OCI-M2 (cell line): ENCODE data around the gene ATP5F1E.
A peak's percentile ranks its signal among the peaks of the same experiment; 100 is the strongest.

Experiments
- DNase-seq: peaks from one replicate; lab custom pipeline; 2025; ENCODE audit not compliant: unreplicated experiment; lab: John Stamatoyannopoulos, UW

The ATP5F1E gene

DNA sequence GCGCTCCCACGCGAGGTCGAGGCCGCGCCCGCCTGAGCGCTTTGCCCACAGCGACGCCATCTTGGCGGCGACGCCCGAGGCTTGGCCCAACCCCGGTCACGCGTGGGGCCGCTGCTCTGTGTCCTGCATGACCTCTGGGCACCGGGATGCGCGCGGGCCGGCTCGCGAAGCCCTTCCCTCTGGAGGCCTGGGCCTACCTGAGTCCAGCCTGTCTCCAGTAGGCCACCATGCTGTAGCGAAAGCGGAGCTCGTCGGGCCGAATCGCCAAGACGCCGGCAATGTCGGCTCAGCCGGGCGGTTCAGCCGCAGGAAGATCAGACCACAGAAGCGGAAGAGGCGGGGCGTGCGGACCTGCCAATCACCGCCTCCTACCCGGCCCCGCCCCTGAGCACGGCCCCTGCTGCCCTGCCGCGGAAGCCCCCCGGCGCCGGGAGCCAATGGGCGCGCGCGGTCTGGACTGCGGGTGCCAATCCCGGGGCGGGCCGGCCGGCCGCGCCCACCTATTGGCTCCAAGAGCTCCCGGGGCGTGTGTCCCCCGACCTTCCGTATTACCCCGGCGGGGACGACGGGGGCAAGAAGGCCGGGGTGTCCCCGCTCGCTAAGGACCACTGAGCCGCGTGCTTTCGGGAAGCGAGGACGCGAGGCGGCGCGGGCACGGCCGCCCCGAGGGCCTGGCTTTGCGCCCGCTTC lies at the start of gene ATP5F1E:
ATP5F1E (minus strand) TSS at position 313 of the 690 bp plus-strand sequence; CDS start at position 229, 84 bp downstream.
- peak; percentile 89 for DNase-seq

DNA sequence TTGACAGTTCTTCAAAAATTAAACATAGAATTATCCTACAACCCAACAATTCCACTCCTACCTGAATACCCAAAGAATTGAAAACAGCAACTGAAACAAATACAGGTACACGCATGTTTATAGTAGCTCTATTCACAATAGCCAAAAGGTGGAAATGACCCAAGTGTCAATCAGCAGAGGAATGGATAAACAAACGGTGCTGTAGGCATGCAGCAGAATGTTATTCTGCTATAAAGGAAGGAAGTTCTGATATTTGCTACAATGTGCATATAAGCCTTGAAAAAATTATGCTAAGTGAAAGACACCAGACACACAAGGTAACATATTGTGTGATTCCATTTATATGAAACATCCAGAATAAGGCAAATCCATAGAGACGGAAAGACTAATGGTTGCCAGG lies 48.9 kb upstream of the ATP5F1E start:
- DNase-seq, result no peak

DNA sequence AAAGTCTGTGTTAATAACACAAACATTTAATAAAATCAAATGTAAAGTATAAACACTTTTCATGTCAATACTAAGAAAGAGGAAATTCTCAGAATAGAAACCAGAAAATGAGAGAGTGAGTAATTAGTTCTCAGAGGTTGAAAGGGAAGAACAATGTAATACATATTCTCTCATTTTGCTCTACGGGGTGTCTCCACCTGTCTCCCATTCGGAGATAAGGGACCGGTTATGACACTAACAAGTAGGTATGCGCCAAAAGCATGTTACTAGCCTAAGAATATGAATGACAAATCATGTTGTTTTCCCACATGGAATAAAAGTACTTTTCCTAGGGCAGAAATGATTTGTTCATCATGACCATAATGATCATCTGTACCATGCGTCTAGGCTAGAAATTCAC lies 46.1 kb upstream of the ATP5F1E start:
- no peak for DNase-seq

DNA sequence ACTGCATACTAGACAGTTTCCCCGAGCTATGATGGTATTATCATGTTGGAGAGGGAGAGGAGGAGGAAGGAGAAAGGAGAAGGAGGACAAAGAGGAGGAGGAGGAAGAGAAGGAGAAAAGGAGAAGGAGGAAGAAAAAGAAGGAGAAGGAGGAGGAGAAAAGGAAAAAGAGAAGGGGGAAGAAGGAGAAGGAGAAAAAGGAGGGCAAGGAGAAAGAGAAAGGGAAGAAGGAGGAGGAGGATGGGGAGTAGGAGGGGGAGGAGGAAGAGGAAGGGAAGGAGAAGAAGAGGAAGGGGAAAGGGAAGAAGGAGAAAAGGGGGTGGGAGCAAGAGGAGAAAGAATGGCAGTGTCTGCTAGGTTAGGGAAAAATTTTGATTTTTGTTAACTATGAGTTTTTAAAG lies 45.6 kb upstream of the ATP5F1E start:
- DNase-seq, result no peak

DNA sequence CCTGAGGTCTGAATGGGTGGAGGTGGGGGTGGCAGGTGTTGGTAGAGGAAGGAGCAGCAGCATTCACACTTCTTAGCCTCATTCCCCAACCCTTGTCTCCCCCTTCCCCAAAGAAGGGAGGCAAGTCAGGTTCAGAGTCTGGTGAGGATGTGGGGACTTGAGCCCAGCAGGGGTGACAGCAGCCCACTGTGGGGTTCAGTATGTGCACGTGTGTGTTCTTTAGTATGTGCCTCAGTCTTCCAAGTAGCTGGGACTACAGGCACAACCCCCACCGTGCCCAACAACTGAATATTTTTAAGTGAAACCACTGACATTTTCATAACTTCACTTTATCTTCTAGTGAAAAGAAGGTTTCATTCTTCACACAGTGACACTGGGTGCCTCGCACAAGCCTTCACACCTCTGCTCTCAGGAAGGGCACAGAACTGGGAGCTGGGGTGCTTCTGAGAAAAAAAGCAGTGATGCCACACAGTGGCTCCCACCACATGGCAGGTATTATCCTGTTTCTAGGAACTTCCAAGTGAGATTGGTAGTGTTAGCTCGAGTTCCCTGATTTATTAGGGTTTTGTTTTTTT lies 43.9 kb upstream of the ATP5F1E start:
- no peak for DNase-seq

DNA sequence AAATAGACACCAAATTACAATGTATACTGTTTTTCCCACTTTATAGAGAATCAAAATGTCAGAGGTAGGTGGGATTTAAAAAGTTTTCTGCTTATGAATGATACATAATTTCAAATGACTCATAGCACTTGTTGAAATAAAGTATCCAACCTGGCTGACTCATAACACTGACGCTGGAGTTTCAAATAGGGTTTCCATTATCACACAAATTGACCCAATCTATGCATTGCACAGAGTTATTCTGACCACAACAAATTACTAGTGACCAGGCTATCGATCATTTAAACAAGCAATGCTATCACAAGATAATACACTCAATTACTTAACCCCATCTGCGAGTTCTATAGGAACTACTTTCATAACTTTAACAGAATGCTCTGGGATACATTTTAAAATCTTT lies 42.3 kb upstream of the ATP5F1E start:
- no peak for DNase-seq

DNA sequence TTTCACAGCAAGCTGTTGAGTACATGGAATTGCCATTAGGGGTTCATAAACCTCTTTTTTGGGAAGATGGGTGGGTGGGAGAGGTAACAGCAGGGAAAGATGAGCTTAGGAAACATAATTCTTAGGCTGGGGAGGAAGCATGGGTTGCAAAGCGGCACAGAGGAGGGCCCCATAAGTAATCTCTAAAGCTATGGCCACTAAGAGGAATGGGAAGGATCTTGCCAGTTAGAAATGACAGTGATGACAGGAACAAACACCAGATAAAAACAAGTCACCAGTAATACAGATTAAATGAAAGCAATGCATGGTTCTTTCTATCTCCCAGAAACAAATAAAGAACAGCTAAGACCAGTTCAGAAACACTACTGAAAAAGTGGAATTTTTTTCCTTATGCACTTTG lies 41.4 kb upstream of the ATP5F1E start:
- DNase-seq, result no peak

DNA sequence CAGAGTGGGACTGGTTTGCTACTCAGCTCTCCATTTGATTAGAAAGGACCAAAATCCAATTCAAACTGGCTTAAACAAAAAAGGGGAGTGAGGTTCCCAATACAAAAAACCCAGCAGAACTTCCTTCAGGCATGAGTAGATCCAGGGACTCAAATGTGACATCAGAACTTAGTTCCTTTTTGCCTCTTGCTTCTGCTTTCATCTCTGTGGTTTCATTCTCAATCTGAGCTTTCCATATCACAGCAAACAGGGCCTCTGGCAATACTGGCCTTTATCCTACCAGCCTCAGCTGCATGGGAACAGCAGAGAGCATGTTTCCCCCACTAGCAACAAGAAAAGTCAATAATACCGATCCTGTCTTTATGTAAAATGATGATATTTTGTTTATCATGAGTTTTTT lies 39.1 kb upstream of the ATP5F1E start:
- no peak for DNase-seq

DNA sequence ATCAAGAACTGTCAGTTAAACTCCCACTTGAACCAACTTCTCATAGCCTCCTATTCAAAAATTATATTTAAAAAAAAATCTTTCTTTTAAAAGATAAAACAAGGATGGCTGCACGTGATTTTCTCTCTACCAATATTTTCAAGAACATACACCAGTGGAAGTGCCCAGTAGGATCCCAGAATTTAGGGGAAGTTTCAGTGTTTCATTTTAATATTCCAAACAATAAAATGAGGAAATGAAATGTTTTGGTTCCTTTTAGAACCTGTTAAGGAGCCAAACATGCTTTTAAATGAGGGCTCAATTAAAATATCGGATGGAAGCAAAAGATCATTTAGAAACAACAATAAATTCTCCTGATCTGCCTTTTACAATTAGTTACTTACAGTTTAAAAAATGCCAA lies 36.9 kb upstream of the ATP5F1E start:
- DNase-seq, result no peak

DNA sequence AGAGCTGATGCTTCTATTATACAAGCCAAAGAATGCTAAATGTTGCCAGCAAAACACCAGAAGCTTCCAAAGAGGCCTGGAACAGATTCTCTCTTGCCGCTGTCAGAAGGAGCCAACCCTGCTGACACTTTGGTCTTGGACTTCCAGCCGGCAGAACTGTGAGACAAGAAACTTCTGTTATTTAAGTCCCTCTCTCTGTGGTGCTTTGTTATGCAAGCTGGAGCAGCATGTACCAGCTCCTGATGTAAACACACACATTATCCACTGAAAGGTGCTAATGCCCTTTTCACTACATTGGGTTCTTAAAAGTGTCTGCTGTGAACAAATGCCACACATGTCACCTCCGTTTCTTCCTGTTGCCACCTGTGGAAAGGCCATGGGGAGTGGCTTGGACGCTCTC lies 36.4 kb upstream of the ATP5F1E start:
- no peak for DNase-seq

DNA sequence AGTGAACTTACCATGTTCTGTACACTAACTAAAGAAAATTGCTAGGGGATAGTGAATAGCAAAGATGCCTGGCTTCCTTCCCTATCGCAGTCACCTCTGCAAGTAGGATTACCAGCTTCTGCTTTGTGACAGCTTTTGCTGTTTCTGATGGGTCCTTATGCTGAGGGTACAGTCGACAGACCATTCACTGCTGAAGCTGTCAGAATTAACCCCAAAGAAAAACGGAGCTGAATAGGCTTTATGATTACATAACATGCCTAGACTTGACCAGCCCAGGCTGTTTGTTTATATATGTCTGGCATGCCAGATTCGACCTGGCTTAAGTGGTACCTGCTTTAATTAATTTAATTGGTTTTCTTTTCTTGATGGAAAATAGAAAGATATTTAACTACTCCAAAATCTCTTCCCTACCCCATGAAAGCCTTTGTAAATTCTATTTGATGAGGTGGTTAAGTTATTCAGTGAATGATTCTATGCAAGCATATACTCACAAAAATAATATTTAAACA lies 32.1 kb upstream of the ATP5F1E start:
- DNase-seq, result no peak

DNA sequence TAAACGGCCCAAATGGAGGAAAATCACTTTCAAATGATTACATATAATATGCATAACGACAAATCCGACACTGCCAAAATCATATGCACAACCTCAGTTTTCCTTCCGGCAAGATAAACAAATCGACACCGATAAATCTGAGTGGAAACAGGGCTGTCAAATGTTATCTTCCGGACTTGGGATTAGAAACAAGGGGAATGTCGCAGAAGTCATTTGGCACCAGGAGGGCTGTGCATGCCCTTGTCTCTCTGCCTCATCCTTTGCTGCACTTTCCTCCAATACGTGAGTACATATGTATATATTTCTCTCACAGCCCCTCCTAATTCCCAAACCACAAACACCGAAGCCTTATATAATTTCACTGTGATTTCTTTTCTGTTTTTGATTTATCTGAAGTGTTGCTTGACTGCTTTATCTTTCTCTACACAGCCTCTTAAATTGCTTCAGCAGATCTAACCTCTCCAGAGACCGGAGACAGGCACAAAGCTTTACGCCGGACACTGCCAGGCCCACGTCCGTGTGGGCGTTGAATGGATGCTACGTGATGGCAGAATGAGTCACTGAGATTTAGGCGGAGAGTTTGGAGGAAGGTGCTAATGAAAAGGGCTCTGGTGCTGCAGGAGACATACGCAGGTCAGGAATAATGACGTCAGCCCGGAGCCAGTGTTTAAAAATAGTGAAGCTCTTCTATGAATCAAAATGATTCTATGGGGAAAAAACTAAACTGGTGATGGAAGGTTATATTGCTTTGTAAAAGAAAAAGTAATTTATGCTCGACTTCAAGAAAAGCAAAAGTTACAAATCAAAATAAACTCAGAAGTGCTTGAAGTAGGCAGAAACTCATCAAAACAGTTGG lies 31.5 kb upstream of the ATP5F1E start:
- no peak for DNase-seq

DNA sequence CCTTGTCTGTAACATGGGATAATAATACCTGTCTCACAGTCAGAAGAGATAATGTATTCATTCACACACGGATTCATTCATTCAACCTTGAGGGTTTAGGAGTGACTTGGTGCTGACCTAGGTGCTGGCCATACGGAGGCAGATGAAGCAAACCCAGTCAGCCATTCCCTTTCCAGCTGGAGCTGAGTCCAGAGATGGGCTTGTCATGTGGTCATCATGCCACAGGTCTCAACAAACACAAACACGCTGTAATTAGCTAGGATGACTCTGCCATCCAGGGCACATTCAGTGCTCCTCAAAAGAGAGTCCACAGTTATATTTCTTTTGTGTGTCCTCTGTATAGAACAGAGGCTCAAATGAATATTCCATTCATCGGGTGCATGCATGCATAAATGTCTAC lies 29.9 kb upstream of the ATP5F1E start:
- DNase-seq, result no peak

DNA sequence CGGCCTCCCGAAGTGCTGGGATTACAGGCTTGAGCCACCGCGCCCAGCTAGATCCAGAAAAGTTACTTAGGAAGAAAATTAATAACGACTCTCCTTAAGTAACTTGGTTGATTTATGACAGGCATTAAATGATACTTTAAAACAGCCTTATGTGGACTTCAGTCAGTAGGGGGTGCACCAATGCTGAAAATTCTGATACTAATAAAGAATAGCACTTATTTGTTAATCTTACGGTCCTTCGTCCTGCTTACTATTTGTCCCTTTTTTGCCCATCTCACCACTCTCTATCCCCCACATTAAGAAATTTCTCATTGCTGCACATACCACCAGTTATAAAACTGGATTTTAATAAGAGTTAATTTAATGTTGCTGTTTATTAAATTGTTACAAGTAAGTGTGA lies 23.2 kb upstream of the ATP5F1E start:
- no peak for DNase-seq

DNA sequence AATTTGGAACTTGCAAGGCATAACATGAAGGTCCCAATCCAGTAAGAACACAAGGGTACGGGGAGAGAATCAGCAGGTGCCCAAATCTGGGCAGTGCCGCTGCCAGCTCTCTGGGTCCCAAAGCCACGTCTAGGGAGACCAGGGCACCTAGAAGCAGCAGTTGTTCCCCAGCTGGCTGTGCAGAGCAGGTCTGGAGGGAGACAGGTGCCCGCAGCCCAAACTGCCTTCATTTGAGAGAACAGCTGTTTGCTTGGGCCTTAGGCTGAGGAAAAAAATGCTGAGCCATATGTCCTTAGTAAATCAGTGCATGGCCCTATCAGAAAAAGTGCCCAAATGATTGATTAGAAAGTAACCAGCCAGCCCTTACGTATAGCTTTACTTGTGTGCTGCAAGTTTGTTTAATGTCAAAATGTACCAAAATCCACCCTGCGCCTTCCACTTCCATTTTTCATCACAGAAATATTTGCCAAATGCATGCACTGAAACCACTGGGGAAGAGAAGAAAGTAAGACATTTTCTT lies 19.6 kb upstream of the ATP5F1E start:
- no peak for DNase-seq

DNA sequence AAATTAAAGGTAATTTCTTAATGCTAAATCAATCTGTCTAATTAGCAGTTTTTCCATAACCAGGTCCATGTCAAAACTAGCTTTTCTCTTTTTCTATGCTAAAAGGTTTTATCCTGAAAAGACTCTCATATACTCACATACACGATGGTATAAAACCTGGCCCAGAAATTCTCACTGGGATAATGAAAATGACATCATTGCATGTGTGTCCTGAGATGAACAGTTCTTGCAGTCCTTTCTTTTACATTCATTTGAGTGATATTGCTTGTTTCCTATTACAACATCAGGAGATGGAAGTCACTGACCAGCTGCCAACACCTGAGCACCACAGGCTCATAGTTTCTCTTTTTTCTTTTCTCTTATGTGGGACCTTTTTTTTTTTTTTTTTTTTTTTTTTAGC lies 18.3 kb upstream of the ATP5F1E start:
- no peak for DNase-seq

DNA sequence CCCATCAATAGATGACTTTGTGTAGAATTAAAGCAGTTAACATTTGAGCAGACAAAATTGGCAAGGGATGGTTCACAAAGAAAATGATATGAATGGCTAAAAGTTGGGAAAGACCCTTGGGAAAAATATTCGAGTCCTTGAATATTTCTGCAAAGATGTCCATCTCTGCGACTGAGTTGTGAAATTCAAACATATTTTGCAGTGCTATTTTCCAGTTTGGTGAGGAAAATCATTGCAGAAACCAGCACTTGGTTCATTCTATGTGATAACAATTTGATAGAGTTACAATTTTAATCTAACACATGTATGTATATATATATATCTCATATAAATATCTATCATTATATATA lies 16.5 kb upstream of the ATP5F1E start:
- DNase-seq, result no peak

DNA sequence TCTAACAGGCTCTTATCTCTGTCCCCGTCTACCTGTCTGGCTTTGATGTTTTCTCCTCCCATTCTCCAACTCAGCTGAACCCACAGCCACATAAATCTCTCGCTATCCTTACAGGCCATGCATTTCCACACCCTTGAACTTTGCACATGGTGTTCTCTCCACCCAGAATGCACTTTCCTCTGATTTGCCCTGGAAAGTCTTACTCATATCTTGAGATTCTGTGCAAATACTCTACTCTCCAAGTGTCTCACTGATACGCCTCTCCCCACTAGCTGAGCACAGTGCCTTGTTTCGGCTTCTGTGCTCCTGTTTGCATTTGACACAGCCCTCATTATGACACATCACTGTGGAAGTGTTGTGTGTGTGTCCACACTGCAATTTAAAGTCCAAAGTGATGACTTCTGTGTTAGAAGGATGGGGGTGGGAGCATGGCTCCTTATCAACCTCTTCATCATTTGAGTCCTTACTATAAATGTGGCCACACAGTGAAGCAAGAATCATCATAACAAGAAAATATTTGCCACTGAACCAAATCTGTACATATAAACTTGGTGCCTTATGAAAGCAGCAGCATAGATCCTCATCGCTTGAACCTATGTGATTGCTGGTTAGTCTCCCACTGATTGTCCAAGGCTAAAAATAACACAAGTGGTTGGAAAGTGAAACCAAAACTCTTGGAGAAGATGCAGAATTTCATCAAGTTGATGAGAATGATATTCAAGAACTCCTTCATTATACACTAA lies 16.0 kb upstream of the ATP5F1E start:
- DNase-seq, result no peak

DNA sequence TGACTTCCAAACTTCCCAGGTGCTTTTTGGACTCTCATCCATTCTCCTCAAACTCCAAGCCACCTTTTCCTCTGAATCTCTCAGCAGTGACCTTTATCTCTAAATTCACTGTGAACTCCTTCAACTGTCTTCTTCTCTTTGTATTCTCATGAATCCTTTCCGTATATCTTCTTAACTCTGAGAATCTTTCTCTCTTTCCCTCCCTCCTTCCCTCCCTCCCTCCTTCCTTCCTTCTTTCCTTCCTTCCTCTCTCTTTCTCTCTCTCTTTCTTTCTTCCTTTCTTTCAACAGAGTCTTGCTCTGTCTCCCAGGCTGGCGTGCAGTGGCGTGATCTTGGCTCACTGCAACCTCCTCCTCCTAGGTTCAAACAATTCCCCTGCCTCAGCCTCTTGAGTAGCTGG lies 14.7 kb upstream of the ATP5F1E start:
- DNase-seq, result no peak

DNA sequence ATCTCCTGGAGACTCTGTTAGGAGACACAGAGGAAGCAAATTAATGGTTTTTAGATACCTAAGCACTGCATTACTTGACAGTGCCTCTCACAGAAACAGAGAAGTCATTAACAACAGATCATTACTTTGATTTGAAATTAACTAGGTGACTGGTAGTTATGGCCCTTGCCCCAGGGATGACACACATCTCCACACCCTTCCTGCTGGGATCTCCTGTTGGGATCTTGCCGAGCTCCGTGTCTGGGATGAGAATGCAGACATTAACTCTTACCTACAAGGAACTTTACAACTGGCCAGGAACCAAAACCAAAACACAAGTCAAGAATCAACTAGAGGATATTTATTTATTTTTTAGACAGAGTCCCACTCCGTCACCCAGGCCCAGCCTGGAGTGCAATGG lies 12.7 kb upstream of the ATP5F1E start:
- DNase-seq, result no peak

DNA sequence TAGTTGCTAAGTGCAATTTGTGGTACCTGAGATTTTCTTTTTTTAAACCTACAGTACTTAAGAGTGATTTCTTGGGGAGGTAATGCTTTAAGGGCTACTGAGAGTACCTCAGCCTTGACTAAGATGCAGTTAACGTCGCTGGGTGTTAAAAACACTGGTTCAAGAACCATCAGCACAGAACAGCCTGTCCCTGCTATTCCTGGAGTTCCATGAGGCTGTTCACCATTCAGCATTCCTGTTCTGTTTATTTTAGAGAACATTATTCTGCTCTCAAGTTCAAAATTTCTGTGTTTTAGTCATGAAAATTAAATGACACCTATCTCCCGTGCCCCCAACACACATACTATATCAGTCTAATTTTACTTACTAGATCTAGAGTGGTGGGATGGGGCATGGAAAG lies 12.2 kb upstream of the ATP5F1E start:
- no peak for DNase-seq
